Stimulated activated naive CD8-positive, alpha-beta T cell treated with anti-CD3 and anti-CD28 coated beads, Interleukin-15, Interleukin-2, amounts not matched to agents 100 U/mL and 50 U/mL, for 24 hours (primary cell): ENCODE measurements around the gene MAN1C1.
A peak's percentile ranks its signal among the peaks of the same experiment; 100 is the strongest.
"Not testable (repeated sequence)": the region's sequence is repeated elsewhere in the genome, so short reads cannot be mapped to it uniquely, and the experiment has no call there.

Experiments used
- ATAC-seq: fragments of 150-1000 bp; cut with Tn5 transposase; one replicate; pipeline ENCODE4 v1.10.0; 2021
- DNase-seq: peaks from one replicate; pipeline ENCODE4 v3.0.0; 2021

MAN1C1 gene

DNA sequence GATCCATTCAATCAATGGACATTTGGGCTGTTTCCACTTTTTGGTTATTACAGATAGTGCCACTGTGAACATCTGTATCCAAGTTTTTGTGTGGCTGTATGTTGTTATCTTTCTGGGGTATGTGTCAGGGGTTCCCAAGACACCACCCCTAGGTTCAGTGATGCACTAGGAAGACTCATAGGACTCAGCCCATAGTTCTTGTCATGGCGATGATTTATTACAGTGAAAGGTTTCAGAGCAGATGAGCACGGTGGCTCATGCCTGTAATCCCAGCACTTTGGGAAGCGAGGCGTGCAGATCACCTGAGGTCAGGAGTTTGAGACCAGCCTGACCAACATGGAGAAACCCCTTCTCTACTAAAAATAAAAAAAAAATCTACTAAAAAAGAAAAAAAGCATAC, 64.1 kb downstream of the MAN1C1 start:
- ATAC-seq (no peak), DNase-seq (no peak)

GRCh38 chr1:25682059-25682601, 65.5 kb downstream of the MAN1C1 start:
- ATAC-seq, result no peak
- DNase-seq, result no peak

- DNase-seq (no peak), ATAC-seq (no peak)
Observed at GRCh38 chr1:25683177-25683576, 66.6 kb downstream of the MAN1C1 start.

GRCh38 chr1:25683731-25684130, 67.1 kb downstream of the MAN1C1 start:
- DNase-seq (no peak), ATAC-seq (no peak)

GRCh38 chr1:25684216-25684965, 67.8 kb downstream of the MAN1C1 start:
- DNase-seq, result no peak
- no peak for ATAC-seq

- DNase-seq, result no peak
- no peak for ATAC-seq
Observed at GRCh38 chr1:25685211-25685750, 68.7 kb downstream of the MAN1C1 start.

DNA sequence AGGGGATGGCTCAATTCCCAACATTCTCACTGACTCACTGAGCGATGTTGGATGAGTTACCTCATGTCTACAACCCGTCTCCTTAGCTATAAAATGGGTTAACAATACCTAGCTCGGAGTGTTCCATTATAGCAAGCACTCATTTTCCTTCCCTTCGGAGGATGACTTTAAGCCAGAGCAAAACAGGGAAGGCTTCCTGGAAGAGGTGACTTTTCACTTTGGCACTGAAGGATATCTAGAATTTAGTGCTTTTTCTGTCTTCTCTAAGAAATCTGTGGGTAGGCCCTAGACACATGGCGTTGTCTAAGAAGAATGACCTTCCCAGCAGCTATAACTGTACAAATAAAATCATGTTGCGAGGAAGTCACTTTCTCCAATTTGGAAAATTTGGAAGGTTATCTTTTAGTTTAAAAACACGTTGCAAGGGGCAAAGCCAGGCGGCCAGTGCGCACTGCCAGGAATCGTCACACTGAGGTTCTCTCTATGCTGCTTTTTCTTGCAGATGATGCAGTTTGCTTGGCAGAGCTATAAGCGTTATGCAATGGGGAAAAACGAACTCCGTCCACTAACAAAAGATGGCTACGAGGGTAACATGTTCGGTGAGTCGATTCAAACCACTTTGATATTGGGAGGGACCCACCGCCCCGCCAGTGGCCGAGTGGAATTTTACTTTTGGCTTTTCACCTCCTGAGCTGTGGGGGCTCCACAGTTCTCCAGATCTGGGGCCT, 69.5 kb downstream of the MAN1C1 start:
- DNase-seq (no peak), ATAC-seq (no peak)

- DNase-seq, result no peak
- ATAC-seq, result peak; percentile 48
Observed at GRCh38 chr1:25687221-25688017, 70.8 kb downstream of the MAN1C1 start.

DNA sequence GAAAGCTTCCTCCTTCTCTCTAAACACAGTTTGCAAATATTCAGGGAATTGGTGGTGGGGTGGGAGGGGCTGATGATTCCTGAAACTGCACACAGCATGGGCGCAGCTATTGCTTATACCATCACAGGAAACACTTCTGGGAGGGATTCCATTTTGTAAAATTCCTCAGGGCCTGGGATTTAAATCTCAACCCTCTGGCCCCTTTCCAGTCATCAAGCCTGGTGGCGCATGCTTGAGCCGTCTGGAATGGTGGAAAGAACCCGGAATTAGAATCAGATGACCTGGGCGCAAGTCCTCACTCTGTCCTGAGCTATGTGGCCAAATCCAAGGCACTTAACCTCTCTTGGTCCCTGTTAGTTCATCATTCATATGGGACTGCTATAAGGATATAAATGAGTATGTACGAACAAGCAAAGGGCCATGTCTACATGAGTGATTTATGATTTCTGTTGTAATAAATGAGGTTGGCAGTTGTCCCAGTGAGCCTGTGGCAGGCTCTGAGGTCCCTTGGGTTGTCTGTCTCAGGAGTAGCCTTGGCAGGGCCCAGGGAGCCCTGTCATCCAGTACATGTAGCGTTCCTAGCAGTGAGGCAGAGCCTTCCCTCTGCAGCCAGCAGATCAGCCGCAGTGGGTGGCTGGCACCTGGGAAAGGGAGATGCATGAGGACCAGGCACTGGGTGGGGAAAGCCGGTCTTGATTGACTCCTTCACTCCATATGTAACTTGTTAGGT, 72.0 kb downstream of the MAN1C1 start:
- DNase-seq (no peak), ATAC-seq (no peak)

GRCh38 chr1:25689686-25690381, 73.2 kb downstream of the MAN1C1 start:
- DNase-seq (no peak), ATAC-seq (no peak)

DNA sequence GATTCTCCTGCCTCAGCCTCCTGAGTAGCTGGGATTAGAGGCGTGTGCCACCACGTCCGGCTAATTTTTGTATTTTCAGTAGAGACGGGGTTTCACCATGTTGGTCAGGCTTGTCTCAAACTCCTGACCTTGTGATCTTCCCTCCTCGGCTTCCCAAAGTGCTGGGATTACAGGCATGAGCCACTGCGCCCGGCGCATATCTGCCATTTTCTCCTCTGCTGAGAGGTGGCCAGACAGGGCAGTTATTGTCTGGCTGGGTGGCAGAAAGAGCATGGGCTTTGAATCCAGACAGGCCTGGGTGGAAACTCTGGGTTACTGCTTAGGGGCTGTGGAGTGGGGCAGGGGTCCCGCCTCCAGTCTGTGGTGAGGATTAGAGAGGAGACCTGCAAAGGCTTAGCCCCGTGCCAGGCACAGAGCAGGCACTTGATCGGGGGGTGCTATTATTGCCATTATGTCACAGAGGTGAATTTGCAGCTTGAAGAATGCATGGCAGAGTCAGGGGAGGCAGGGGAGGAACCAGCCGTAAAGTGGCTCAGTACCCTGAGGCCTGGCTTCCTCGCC, 73.9 kb downstream of the MAN1C1 start:
- ATAC-seq, result no peak
- DNase-seq, result no peak

GRCh38 chr1:25691211-25691610, 74.6 kb downstream of the MAN1C1 start:
- DNase-seq (no peak), ATAC-seq (no peak)

GRCh38 chr1:25692560-25692959, 76.0 kb downstream of the MAN1C1 start:
- DNase-seq, result no peak

DNA sequence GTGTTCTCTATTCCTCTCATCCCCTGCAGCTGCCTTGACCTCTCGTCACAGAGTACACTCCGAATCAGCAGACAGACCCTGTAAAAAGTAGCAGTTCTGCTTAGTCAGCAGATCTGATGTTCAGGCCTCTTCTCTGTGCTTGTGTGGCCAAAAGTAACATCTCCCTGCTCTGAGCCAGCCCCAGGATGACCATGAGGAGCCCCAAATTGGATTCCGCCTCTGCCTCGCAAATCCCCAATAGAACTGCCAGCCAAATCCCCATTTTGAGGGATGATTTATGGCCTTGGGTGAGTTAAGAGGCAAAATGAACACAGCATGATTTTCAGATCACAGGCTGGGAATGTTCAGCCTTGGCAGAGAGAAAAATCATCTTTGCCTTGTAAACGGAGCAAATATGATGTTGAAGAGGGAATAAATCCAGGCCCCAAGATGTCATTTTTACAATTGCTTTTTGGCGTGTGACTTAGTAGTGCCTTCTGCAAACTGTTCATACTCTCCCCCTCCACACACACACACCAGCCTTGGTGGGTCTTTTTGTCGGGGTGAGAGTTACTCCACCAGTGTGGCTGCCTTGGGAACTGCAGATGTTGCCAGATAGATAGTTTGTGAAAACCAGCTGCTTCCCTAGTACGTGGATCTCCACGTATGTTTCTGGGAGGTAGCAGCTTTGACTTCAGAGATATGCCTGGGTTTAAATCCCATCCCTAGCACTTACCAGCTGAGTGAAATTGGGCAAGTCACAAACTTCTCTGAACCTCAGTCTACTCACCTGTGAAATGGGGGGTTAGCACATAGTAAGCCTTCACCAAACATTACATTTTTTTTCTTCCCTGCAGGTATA, 77.8 kb downstream of the MAN1C1 start:
- no peak for ATAC-seq
- no peak for DNase-seq

More at GRCh38 chr1:25692560-25692959, 76.0 kb downstream of the MAN1C1 start:
- ATAC-seq, result no peak

DNA sequence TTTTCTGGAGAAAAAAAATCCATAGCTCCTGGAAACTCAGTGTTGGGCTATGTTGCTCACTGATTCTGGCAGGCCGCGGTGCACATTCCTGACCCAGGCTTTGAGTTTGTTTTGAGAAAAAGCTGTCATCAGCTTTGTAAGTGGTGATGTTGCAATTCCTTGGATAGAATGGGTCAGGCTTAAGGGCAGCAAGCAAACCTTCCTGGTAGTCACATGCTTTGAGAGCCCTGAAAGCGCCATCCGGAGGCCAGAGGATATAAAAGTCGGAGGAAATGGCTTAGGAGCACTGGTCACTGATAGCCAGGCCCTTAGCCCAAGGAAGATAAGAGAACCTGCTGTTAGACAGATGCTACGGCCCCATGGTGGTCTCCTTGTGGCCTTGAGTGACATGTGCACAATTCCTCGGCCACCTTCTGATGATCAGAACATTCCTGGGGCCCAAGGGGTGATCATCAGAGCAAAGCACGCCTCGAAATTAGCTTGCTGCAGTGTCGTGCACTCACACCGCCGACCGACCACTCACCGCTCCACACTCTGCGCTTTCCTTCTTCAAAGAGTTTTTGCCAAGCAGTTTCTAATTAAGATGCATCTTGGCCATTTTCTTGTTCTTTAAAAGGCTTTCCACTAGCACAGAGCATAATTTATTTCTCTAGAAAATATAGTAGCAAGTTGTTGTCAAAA, 78.6 kb downstream of the MAN1C1 start:
- DNase-seq, result no peak
- ATAC-seq, result no peak

- DNase-seq (no peak), ATAC-seq (no peak)
Observed at GRCh38 chr1:25695771-25696311, 79.2 kb downstream of the MAN1C1 start.

- not testable (repeated sequence) for DNase-seq, ATAC-seq
Observed at GRCh38 chr1:25696643-25697042, 80.1 kb downstream of the MAN1C1 start.

- DNase-seq (no peak), ATAC-seq (no peak)
Observed at GRCh38 chr1:25697435-25698217, 81.0 kb downstream of the MAN1C1 start.
